GM12878 (cell line): ENCODE measurements around the gene CBX2. TPM values are rescaled to one million over a fixed set of nuclear protein-coding genes. Genes with fewer than 3 reads are reported as not detected.

ENCODE experiments used
- ATAC-seq: fragments of 200-7000 bp; cut with Tn5 transposase; 3 replicates; pipeline ENCODE4 v1.9.1; 2020; ENCODE audit warnings: mild to moderate bottlenecking, moderate library complexity
- BruUV-seq: library from RNA; stranded (reverse); fragments of 400-500 nt; replicated peaks from 2 replicates; lab custom pipeline; 2021; lab: Mats Ljungman, UMichigan
- CTCF ChIA-PET: fragments of 300-600 bp; sonication (Branson Sonifier 250); formaldehyde crosslinking; extraction: SDS; loops from one replicate; lab custom pipeline; 2021; ENCODE audit warnings: inconsistent platforms; lab: Yijun Ruan, JAX
- POLR2A ChIA-PET: fragments of 350-600 bp; formaldehyde crosslinking; extraction: SDS; loops from one replicate; lab custom pipeline; 2021; ENCODE audit warnings: inconsistent platforms; lab: Charles Lee
- RAD21 ChIA-PET: fragments of 300-600 bp; sonication (Branson Sonifier 250); formaldehyde crosslinking; loops from one replicate; lab custom pipeline; 2023; ENCODE audit warnings: antibody characterized with exemption; ENCODE audit not compliant: unreplicated experiment; lab: Charles Lee
- SMC1A ChIA-PET: fragments of 300-600 bp; sonication (Branson Sonifier 250); formaldehyde crosslinking; loops from one replicate; lab custom pipeline; 2023; ENCODE audit not compliant: unreplicated experiment, uncharacterized antibody; lab: Charles Lee
- DNase-seq: peaks from one replicate; pipeline ENCODE4 v3.0.0-alpha.2; 2011; ENCODE audit warnings: low read depth, low spot score
- FAIRE-seq: peaks from 3 replicates; lab custom pipeline; 2011; peaks lifted over from hg19 to GRCh38; lab: Jason Lieb, UNC
- H2AFZ ChIP-seq: 2 replicates; pipeline ENCODE4 v1.6.0; 2011; ENCODE audit warnings: low read depth, low read length, control low read depth; ENCODE audit not compliant: control insufficient read depth
- H3K27ac ChIP-seq: 2 replicates; pipeline ENCODE4 v1.5.1; 2011; ENCODE audit warnings: control low read depth; ENCODE audit not compliant: control insufficient read depth, insufficient read depth
- H3K27me3 ChIP-seq, 2 experiments: replicated peaks in 1 of 2; 2 replicates each; pipeline versions ENCODE4 v1.6.0 to v1.6.1; 2011; ENCODE audit warnings: low read length in 1 of 2; ENCODE audit not compliant: control insufficient read depth in 2 of 2, insufficient read depth in 2 of 2
- H3K36me3 ChIP-seq, 2 experiments: 2 replicates each; pipeline ENCODE4 v1.5.1; 2011; ENCODE audit warnings: low read length in 1 of 2; ENCODE audit not compliant: control insufficient read depth in 2 of 2, insufficient read depth in 2 of 2
- H3K4me1 ChIP-seq: 2 replicates; pipeline ENCODE4 v1.6.1; 2011; ENCODE audit warnings: mild to moderate bottlenecking, low read length, moderate library complexity, mixed read lengths; ENCODE audit not compliant: control insufficient read depth, insufficient read depth
- H3K4me2 ChIP-seq: 2 replicates; pipeline ENCODE4 v1.6.0; 2011; ENCODE audit warnings: control low read depth; ENCODE audit not compliant: control insufficient read depth, insufficient read depth
- H3K4me3 ChIP-seq: fragments of 200-600 bp; sonication (generic); 2 replicates; pipeline ENCODE4 v1.5.1; 2016
- H3K79me2 ChIP-seq: 2 replicates; pipeline ENCODE4 v1.6.0; 2011; ENCODE audit warnings: low read length; ENCODE audit not compliant: control insufficient read depth, insufficient read depth
- H3K9ac ChIP-seq: 2 replicates; pipeline ENCODE4 v1.8.0; 2011; ENCODE audit warnings: low read length, control low read depth, mixed read lengths; ENCODE audit not compliant: control insufficient read depth, insufficient read depth
- H3K9me3 ChIP-seq: replicated peaks from 3 replicates; pipeline ENCODE4 v1.5.1; 2011; ENCODE audit warnings: mild to moderate bottlenecking, low read length; ENCODE audit not compliant: control insufficient read depth, insufficient read depth
- H4K20me1 ChIP-seq: 2 replicates; pipeline ENCODE4 v1.6.0; 2011; ENCODE audit not compliant: control insufficient read depth, insufficient read depth
- ATF2 ChIP-seq: IDR thresholded peaks from 2 replicates; pipeline ENCODE4 v1.6.1; 2012; ENCODE audit warnings: low read length, inconsistent platforms
- BCL3 ChIP-seq: IDR thresholded peaks from 2 replicates; pipeline ENCODE4 v1.6.1; 2011; ENCODE audit warnings: borderline replicate concordance, low read depth, mild to moderate bottlenecking, moderate library complexity, low read length; ENCODE audit not compliant: insufficient read depth, poor library complexity, severe bottlenecking
- PBX3 ChIP-seq: IDR thresholded peaks from 2 replicates; pipeline ENCODE4 v1.6.1; 2011; ENCODE audit warnings: mild to moderate bottlenecking, low read depth, low read length, moderate library complexity; ENCODE audit not compliant: insufficient replicate concordance
- TCF3 ChIP-seq: IDR thresholded peaks from 2 replicates; pipeline ENCODE4 v1.6.1; 2012; ENCODE audit warnings: low read depth, mild to moderate bottlenecking, low read length, borderline replicate concordance; ENCODE audit not compliant: insufficient read depth
- WRNIP1 ChIP-seq: IDR thresholded peaks from 2 replicates; pipeline ENCODE4 v1.6.1; 2011; ENCODE audit warnings: low read depth, low read length, improper control_type of control experiment, borderline replicate concordance
- ZNF687 ChIP-seq: fragments of 450-650 bp; IDR thresholded peaks from 2 replicates; pipeline ENCODE4 v1.6.1; 2017; ENCODE audit warnings: mild to moderate bottlenecking, moderate library complexity
- WGBS: methylation state at CpG from one replicate; pipeline ENCODE4 v1.1.6; 2016; ENCODE audit warnings: low lambda C conversion rate; ENCODE audit not compliant: insufficient replicate concordance, insufficient coverage; ENCODE audit errors: missing lambda C conversion rate; 5-methylcytosine and 5-hydroxymethylcytosine counted together
- in situ Hi-C: fragments of 300-500 bp; cut with MboI; formaldehyde crosslinking; loops from 9 replicates; pipeline ENCODE4 v1.14.3; 2018; ENCODE audit warnings: mixed read lengths
- intact Hi-C: fragments of 100-400 bp; cut with micrococcal nuclease; formaldehyde crosslinking; loops from one replicate; pipeline ENCODE4 v1.14.2; 2022; ENCODE audit not compliant: unreplicated experiment
- polyA plus RNA-seq, 11 experiments: library from polyadenylated mRNA; depleted of rRNA in 4 of 11; unstranded in 6 of 11; stranded (reverse) in 5 of 11; fragments of >200 nt; fragmentation: Nextera tagmentation in 4 of 11; fragmentation: Illumina TruSeq in 1 of 11; extraction: Ambion mirVana in 4 of 11; extraction: Trizol in 1 of 11; gene quantifications; 1 replicate in 1 of 11; 2 replicates in 10 of 11; pipeline versions ENCODE4 v1.2.1 to v1.2.3, GENCODE V29; 2011 to 2016; ENCODE audit warnings: inconsistent platforms in 2 of 11, missing spikeins in 2 of 11, low read depth in 1 of 11
- total RNA-seq, 4 experiments: library from RNA; depleted of rRNA in 3 of 4; stranded (reverse); fragments of >200 nt in 3 of 4; fragmentation: Illumina TruSeq in 1 of 4; extraction: Trizol in 1 of 4; gene quantifications; 2 replicates each; pipeline versions ENCODE4 v1.2.1 to v1.2.3, GENCODE V29; 2013 to 2021

The CBX2 gene
- total and polyA plus RNA-seq, 10 of the 15 experiments (the other 5 are each of a cell fraction or from before 2014, with no cell fraction given) = 0.35 to 7.5 (median 4.2) TPM

GRCh38 chr17:79829457-79829856, 51.5 kb downstream of the CBX2 start:
- TF ChIP-seq WRNIP1 = no peak
- TF ChIP-seq BCL3 = no peak
- TF ChIP-seq TCF3 = no peak
- no peak for TF ChIP-seq ATF2
- no peak for TF ChIP-seq ZNF687
- TF ChIP-seq PBX3 = no peak
- TF ChIP-seq, all 136 proteins: peak for 0
- ATAC-seq (no peak), DNase-seq (no peak), FAIRE-seq (no peak)
- H3K36me3 ChIP-seq = peaks cover 0 to 7% of the 10 kb centered on the region in 2 experiments; a peak in 2 of 4 replicates
- RAD21 ChIA-PET = no interaction called here
- no TSS peak for BruUV-seq
- no peak overlapping the region for H2AFZ ChIP-seq
- intact Hi-C loops (no loop called here), in situ Hi-C loops (no loop called here)
- no peak overlapping the region for H3K4me2 ChIP-seq
- SMC1A ChIA-PET = no interaction called here
- CTCF ChIA-PET = no interaction called here
- 5% methylated on average over 2 of the region's 2 CpGs for WGBS
- no peaks in the 10 kb centered on the region for H3K9me3 ChIP-seq
- H3K27me3 ChIP-seq = no peaks in the 10 kb centered on the region
- no peak overlapping the region for H3K9ac ChIP-seq
- no peaks in the 10 kb centered on the region for H3K79me2 ChIP-seq
- H3K4me3 ChIP-seq = no peak overlapping the region
- H3K27ac ChIP-seq = no peak overlapping the region
- H3K4me1 ChIP-seq = peaks cover 4% of the 10 kb centered on the region; the same call in 1 of the 2 replicates
- POLR2A ChIA-PET = no interaction called here
- H4K20me1 ChIP-seq = no peaks in the 10 kb centered on the region; the same call in 1 of the 2 replicates
